Nephron progenitor cell (in vitro differentiated cells): ENCODE measurements around the gene NRIP1.
A peak's percentile ranks its signal among the peaks of the same experiment; 100 is the strongest.

Source experiments
- DNase-seq: peaks from one replicate; pipeline ENCODE4 v3.0.0; 2021
- H3K27ac Mint-ChIP-seq: 2 replicates; pipeline ENCODE4 v1.8.0; 2021; ENCODE audit warnings: mild to moderate bottlenecking, moderate library complexity, mixed read lengths
- H3K27me3 Mint-ChIP-seq: 2 replicates; pipeline ENCODE4 v1.8.0; 2021; ENCODE audit warnings: mild to moderate bottlenecking, low read depth, mixed read lengths; ENCODE audit not compliant: poor library complexity
- H3K36me3 Mint-ChIP-seq: 2 replicates; pipeline ENCODE4 v1.8.0; 2021; ENCODE audit warnings: low read depth, mixed read lengths
- H3K4me1 Mint-ChIP-seq: 2 replicates; pipeline ENCODE4 v1.8.0; 2021; ENCODE audit warnings: mixed read lengths
- H3K4me3 Mint-ChIP-seq: 2 replicates; pipeline ENCODE4 v1.8.0; 2021; ENCODE audit warnings: mild to moderate bottlenecking, moderate library complexity, mixed read lengths
- H3K9me3 Mint-ChIP-seq: 2 replicates; pipeline ENCODE4 v1.8.0; 2021; ENCODE audit warnings: mild to moderate bottlenecking, moderate library complexity, mixed read lengths
- TF ChIP-seq, protein P1 (sequence below): fragments of 200-600 bp; sonication (generic); IDR thresholded peaks from 2 replicates; pipeline ENCODE4 v1.5.0; 2021; ENCODE audit warnings: antibody characterized with exemption

The NRIP1 gene

DNA sequence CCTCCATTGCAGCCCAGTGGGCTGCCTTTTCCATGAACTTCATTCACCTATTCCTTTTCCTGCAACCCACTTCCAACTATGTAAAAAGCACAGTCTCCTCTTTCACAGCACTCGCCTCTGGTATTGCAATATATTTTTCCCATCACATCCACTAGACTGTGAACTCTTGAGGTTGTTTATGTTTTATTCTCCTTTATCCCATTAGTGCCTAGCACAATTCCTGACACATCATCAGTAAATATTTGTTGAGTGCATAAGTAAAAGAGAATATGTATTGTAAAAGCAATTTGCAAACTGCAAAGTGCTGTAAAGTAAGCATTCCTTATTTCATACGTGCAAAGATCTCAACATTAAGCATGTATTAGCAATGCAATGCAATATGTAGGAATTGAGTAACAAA, 27.9 kb upstream of the NRIP1 start:
- H3K4me1 Mint-ChIP-seq = peaks cover 12% of the 10 kb centered on the region
- H3K36me3 Mint-ChIP-seq = no peaks in the 10 kb centered on the region
- H3K4me3 Mint-ChIP-seq = no peak overlapping the region
- H3K27me3 Mint-ChIP-seq = no peaks in the 10 kb centered on the region
- TF ChIP-seq, protein P1, sequence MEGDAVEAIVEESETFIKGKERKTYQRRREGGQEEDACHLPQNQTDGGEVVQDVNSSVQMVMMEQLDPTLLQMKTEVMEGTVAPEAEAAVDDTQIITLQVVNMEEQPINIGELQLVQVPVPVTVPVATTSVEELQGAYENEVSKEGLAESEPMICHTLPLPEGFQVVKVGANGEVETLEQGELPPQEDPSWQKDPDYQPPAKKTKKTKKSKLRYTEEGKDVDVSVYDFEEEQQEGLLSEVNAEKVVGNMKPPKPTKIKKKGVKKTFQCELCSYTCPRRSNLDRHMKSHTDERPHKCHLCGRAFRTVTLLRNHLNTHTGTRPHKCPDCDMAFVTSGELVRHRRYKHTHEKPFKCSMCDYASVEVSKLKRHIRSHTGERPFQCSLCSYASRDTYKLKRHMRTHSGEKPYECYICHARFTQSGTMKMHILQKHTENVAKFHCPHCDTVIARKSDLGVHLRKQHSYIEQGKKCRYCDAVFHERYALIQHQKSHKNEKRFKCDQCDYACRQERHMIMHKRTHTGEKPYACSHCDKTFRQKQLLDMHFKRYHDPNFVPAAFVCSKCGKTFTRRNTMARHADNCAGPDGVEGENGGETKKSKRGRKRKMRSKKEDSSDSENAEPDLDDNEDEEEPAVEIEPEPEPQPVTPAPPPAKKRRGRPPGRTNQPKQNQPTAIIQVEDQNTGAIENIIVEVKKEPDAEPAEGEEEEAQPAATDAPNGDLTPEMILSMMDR = no peak
- DNase-seq = no peak
- no peaks in the 10 kb centered on the region for H3K9me3 Mint-ChIP-seq
- peak overlapping the region; percentile 44 for H3K27ac Mint-ChIP-seq

DNA sequence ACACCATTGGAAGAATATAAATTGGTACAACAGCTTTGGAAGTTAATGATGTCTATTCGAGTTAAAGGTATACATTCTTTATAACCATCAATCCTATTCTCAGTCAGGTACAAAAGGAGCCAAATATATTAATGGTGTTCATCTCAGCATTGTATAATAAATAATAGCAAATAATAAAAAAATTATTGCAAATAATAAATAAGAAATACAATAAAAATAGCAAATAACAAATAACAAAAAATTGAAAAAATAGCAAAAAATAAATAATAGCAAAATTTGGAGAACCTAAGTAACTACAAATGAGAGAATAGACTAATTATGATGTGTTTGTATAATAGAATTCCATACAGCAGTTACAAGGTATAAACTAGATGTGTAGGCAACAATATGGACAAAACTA, 25.6 kb upstream of the NRIP1 start:
- DNase-seq = no peak
- no peaks in the 10 kb centered on the region for H3K9me3 Mint-ChIP-seq
- no peak overlapping the region for H3K4me3 Mint-ChIP-seq
- no peak overlapping the region for H3K27ac Mint-ChIP-seq
- H3K27me3 Mint-ChIP-seq = no peaks in the 10 kb centered on the region
- peaks cover 7% of the 10 kb centered on the region for H3K4me1 Mint-ChIP-seq
- H3K36me3 Mint-ChIP-seq = no peaks in the 10 kb centered on the region
- TF ChIP-seq, protein P1 = no peak

DNA sequence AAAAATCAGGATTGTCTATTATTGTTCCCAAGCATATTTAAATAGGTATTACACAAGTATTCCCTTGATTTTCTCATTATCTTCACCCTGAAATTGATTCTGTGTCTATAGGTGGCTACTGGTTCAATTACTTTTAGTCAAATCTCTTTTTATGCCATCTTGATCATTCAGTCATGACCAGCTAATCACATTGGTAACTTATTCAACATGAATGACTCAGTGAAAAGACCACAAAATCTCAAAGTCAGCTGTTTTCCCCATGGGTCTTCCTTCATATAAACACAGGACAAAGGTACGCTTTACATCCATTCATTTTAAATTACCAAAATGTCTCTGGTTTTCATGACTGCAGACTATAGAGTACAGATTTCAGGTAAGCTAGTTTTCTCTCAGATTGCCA, 23.7 kb upstream of the NRIP1 start:
- H3K9me3 Mint-ChIP-seq = no peaks in the 10 kb centered on the region
- DNase-seq = no peak
- H3K4me1 Mint-ChIP-seq = no peaks in the 10 kb centered on the region
- no peak overlapping the region for H3K27ac Mint-ChIP-seq
- TF ChIP-seq, protein P1 = no peak
- no peak overlapping the region for H3K4me3 Mint-ChIP-seq
- no peaks in the 10 kb centered on the region for H3K27me3 Mint-ChIP-seq
- no peaks in the 10 kb centered on the region for H3K36me3 Mint-ChIP-seq

- TF ChIP-seq, protein P1 = no peak
- H3K4me1 Mint-ChIP-seq = peaks cover 18% of the 10 kb centered on the region
- no peaks in the 10 kb centered on the region for H3K9me3 Mint-ChIP-seq
- H3K27me3 Mint-ChIP-seq = no peaks in the 10 kb centered on the region
- no peak overlapping the region for H3K4me3 Mint-ChIP-seq
- DNase-seq = no peak
- H3K36me3 Mint-ChIP-seq = no peaks in the 10 kb centered on the region
- no peak overlapping the region for H3K27ac Mint-ChIP-seq
Observed at GRCh38 chr21:15084668-15085067, 19.9 kb upstream of the NRIP1 start.

DNA sequence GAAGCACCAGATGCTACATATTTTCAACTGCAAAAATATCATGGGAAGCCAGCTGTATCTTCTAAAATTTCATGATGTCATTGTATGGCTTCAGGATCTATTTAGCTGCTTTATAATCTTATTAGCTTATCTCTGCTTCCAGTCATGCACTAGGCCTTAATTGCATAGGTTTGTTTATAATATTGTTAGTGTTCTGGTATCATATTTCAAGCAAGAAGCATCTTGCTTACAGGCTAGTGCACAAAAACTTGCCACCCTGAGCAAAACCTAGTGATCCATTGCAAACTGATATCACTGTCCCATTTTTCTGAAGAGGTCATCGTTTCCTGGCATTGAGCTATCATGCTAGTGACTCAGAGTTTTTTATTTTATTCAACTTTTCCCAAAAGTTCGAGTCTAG, 15.7 kb upstream of the NRIP1 start:
- Mint-ChIP-seq H3K4me3 (no peak overlapping the region), H3K36me3 (no peaks in the 10 kb centered on the region), H3K27ac (no peak overlapping the region), H3K4me1 (peaks cover 40% of the 10 kb centered on the region), H3K9me3 (no peaks in the 10 kb centered on the region), H3K27me3 (no peaks in the 10 kb centered on the region)
- TF ChIP-seq, protein P1 = no peak
- DNase-seq = no peak

DNA sequence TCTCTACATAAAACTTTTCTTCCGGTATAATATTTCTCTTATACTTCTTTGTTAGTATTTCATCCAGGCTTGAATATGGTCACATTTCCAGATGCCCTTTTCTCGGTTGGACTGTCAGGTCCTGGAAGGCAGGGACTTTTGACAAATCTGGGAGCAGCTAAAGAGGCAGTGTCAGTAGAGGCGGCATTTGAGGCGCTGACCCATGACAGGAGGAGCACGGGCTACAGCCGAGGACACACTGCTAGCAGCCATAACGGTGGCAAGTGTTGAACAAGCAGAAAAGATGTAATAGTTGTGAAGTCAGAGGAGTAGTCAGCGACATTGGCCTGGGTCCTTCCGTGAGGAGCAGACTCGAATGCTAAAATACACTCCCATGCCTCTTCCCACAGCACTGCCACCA, 14.5 kb upstream of the NRIP1 start:
- Mint-ChIP-seq H3K4me1 (peaks cover 40% of the 10 kb centered on the region), H3K9me3 (no peaks in the 10 kb centered on the region), H3K4me3 (no peak overlapping the region), H3K27ac (peak overlapping the region; percentile 10), H3K27me3 (no peaks in the 10 kb centered on the region), H3K36me3 (no peaks in the 10 kb centered on the region)
- TF ChIP-seq, protein P1 = no peak
- peak; percentile 50 for DNase-seq
